ENCODE measurements around the gene FLOT2. TPM values are rescaled to one million over a fixed set of nuclear protein-coding genes. Genes with fewer than 3 reads are reported as not detected.
A peak's percentile ranks its signal among the peaks of the same experiment; 100 is the strongest.

The FLOT2 gene
- total RNA-seq, 4 donors from 2014 or later, result 21.7 to 53.6 (median 41.9) TPM

DNA sequence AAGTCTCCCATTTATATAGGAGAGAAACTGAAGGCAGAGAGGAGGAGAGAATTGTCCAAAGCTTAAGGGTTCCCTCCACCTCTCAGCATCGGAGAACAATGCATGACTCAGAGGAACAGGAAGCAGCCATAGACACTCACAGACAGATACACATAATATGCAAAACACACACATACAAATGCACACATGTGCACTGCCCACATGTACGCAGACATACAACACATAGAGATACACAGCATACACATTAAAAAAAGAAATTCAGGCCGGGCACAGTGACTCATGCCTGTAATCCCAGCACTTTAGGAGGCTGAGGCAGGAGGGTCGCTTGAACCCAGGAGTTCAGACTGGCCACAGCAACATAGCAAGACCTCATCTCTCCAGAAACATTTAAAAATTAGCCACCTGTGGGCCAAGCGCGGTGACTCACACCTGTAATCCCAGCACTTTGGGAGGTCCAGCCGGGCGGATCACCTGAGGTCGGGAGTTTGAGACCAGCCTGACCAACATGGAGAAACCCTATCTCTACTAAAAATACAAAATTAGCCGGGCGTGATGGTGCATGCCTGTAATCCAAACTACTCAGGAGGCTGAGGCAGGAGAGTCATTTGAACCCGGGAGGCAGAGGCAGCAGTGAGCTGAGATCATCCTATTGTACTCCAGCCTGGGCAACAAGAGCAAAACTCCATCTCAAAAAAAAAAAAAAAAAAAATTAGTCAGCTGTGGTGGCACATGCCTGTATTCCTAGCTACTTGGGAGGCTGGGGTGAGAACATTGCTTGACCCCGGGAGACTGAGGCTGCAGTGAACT, 31.4 kb downstream of the FLOT2 start:
- DNase-seq, result peak in 1 of 3 donors; percentile 32
- Histone ChIP-seq H3K4me3 (no peak overlapping the region), H3K9me3 (no peaks in the 10 kb centered on the region), H3K27me3 (no peaks in the 10 kb centered on the region), H3K36me3 (no peaks in the 10 kb centered on the region), H3K4me1 (peaks cover 0 to 10% (median 4%) of the 10 kb centered on the region in 4 donors), H3K27ac (peak overlapping the region; percentile 47 to 88 (median 72))
- TF ChIP-seq POLR2A (IDR thresholded peaks at IDR 0.05) (no peak), CTCF (IDR thresholded peaks at IDR 0.05) (no peak)

GRCh38 chr17:28864991-28865849, 32.3 kb downstream of the FLOT2 start:
- Histone ChIP-seq H3K36me3 (peaks cover 0 to 5% (median 0%) of the 10 kb centered on the region in 3 donors), H3K4me3 (peak overlapping the region in 1 of 4 donors; percentile 9), H3K27ac (peak overlapping the region; percentile 47 to 88 (median 72)), H3K27me3 (no peaks in the 10 kb centered on the region), H3K9me3 (no peaks in the 10 kb centered on the region), H3K4me1 (peaks cover 0 to 10% (median 2%) of the 10 kb centered on the region in 4 donors)
- DNase-seq, result peak in 2 of 3 donors; percentile 87 to 90
- TF ChIP-seq CTCF (IDR thresholded peaks at IDR 0.05) (no peak), POLR2A (IDR thresholded peaks at IDR 0.05) (peak; percentile 26 to 72)

DNA sequence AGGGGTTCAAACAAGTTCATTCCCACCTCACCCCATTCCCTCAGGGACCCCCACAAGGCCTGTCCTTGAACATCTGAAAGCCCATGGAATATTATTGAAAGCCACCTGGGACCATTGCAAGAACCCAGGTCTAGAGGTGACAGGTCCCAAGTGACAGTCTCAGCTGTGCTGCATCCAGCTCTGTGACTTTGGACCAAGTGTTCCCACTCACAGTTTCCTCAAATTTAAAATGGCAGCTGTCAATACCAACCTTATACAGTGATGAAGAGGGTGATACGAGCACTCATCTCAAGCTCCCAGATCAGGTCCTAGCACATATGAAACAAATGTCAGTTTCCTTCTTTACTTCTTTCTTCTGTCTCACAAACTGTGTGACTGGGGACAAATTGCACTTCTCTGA, 33.6 kb downstream of the FLOT2 start:
- Histone ChIP-seq H3K4me3 (no peak overlapping the region), H3K27ac (no peak overlapping the region), H3K9me3 (no peaks in the 10 kb centered on the region), H3K4me1 (peaks cover 0 to 10% (median 2%) of the 10 kb centered on the region in 4 donors), H3K27me3 (no peaks in the 10 kb centered on the region), H3K36me3 (peaks cover 0 to 17% (median 0%) of the 10 kb centered on the region in 3 donors)
- TF ChIP-seq POLR2A (IDR thresholded peaks at IDR 0.05) (no peak), CTCF (IDR thresholded peaks at IDR 0.05) (no peak)
- DNase-seq, result no peak

DNA sequence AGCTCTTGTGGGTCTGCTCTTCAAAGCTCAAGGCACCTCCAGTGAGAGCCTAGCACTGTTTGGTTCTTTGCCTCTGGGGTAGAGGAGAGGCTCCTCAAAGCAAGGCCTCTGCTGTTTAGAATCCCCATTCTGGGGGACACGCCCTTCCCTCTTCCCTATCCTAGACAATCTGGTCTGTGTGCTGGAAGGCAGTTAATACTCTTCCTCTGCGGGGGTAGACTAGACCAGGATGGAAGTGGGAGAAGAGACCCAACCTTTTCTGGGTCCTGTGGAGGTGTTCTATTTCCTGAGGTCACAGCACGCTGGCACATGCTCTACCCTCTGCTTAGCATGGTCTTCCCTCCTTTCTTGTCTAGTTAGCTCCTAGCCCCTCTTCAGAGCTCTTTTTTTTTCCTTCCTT, 35.0 kb downstream of the FLOT2 start:
- Histone ChIP-seq H3K27me3 (no peaks in the 10 kb centered on the region), H3K4me3 (no peak overlapping the region), H3K36me3 (peaks cover 0 to 31% (median 0%) of the 10 kb centered on the region in 3 donors), H3K27ac (no peak overlapping the region), H3K4me1 (peaks cover 0 to 10% (median 2%) of the 10 kb centered on the region in 4 donors), H3K9me3 (no peaks in the 10 kb centered on the region)
- TF ChIP-seq CTCF (IDR thresholded peaks at IDR 0.05) (no peak), POLR2A (IDR thresholded peaks at IDR 0.05) (no peak)
- DNase-seq, result no peak

DNA sequence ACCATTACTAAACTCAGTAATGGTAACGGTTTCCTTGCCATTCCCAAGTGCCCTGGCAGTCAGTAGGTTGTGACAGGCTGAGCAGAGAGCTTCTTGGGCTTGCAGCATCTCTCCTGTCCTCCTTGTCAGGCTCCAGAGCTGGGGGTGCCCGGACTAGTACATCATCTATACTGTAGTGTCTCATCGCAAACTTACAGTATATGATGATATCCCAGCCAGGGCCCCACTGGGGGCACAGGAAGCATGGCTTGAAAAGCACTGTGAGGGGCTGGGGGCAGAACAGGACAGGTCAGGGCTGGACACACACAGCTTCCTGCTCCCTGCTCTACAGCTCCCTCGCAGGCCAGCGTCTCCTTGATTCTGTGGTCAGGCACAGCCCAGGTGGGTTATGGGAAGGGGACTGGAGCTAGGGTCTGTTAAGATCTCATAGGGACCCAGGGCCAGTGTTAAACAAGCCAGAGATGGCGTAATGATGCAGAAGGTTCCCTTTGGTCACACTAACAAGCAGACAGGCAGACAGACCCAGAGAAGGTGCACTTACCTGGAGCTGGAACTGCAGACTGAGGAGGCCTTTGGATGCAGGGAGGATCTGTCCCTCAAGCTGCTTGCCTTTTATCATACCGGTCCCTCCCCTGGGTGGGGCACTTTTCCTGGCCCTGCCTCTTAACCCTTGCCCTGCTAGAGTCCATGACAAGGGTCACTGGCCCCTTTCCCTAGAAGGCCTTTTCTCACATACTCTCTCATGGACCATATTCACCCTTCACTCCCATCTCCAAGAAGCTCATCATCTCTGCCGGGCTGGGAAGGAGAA, 35.9 kb downstream of the FLOT2 start:
- TF ChIP-seq CTCF (IDR thresholded peaks at IDR 0.05) (no peak), POLR2A (IDR thresholded peaks at IDR 0.05) (peak; percentile 48 to 71)
- Histone ChIP-seq H3K36me3 (peaks cover 0 to 34% (median 0%) of the 10 kb centered on the region in 3 donors), H3K4me3 (peak overlapping the region in 2 of 4 donors; percentile 24 to 36), H3K9me3 (no peaks in the 10 kb centered on the region), H3K27ac (peak overlapping the region in 2 of 4 donors; percentile 54 to 59), H3K27me3 (no peaks in the 10 kb centered on the region), H3K4me1 (peaks cover 0 to 10% (median 2%) of the 10 kb centered on the region in 4 donors)
- DNase-seq, result peak in 2 of 3 donors; percentile 64
